ENCODE results near the gene CUBN.

DNA sequence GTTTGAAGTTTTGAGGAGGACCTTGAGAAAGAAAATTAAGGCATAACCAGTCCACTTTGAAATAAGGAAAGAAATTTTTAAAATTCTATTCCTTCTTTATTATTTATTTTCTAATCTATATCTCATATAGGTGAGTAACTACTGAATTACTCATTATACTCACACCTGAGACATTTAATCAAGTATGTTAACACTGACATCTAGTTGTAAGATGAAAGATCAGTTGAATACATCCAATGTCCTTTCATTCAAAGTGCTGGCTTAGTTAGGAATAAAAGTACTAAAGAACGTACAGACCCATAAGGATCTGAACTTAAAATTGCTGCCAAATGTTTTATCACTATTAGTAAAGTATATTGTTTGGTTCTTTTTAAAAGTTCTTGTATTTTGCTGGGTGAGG is 48.4 kb upstream of the CUBN start:
- TF ChIP-seq CTCF (IDR thresholded peaks at IDR 0.05; ENCODE audit: insufficient read depth, low read depth, low read length) (no peak), EZH2 (IDR thresholded peaks at IDR 0.05; ENCODE audit: insufficient read depth, low read length) (no peak)

All from astrocyte (in vitro differentiated cells and primary cell).